Loucy (cell line): ENCODE data around the gene GNA14.

Experiments used
- CTCF ChIP-seq: fragments of 200-600 bp; sonication (generic); conservative IDR thresholded peaks from 2 replicates; pipeline ENCODE4 v1.5.1; 2014; ENCODE audit warnings: mild to moderate bottlenecking, antibody characterized with exemption, low read length
- EZH2phosphoT487 ChIP-seq: fragments of 200-600 bp; IDR thresholded peaks from 2 replicates; pipeline ENCODE4 v1.6.1; 2018; ENCODE audit warnings: antibody characterized with exemption, mild to moderate bottlenecking, moderate library complexity, borderline replicate concordance

- TF ChIP-seq CTCF (no peak), EZH2phosphoT487 (no peak)
Observed at GRCh38 chr9:77464661-77465060, 183.5 kb downstream of the GNA14 start.
